HG03139 (cell line): Measurements from ENCODE around the gene WFDC1.

Experiments
- ATAC-seq: cut with Tn5 transposase; IDR thresholded peaks from one replicate; pipeline ENCODE4 v1.9.1; 2021; ENCODE audit not compliant: unreplicated experiment

WFDC1 gene

GRCh38 chr16:84271866-84272265 is 22.8 kb upstream of the WFDC1 start:
- no peak for ATAC-seq

GRCh38 chr16:84272740-84273320 is 21.8 kb upstream of the WFDC1 start:
- ATAC-seq, result no peak

GRCh38 chr16:84274515-84274914 is 20.2 kb upstream of the WFDC1 start:
- no peak for ATAC-seq

GRCh38 chr16:84275585-84276151 is 19.0 kb upstream of the WFDC1 start:
- ATAC-seq, result no peak

- no peak for ATAC-seq
Measured at GRCh38 chr16:84277244-84277823, 17.3 kb upstream of the WFDC1 start.

- ATAC-seq, result no peak
Measured at GRCh38 chr16:84278333-84278732, 16.3 kb upstream of the WFDC1 start.

GRCh38 chr16:84278968-84279367 is 15.7 kb upstream of the WFDC1 start:
- ATAC-seq, result no peak

GRCh38 chr16:84279881-84280280 is 14.8 kb upstream of the WFDC1 start:
- ATAC-seq, result no peak

- no peak for ATAC-seq
Measured at GRCh38 chr16:84281074-84281473, 13.6 kb upstream of the WFDC1 start.

GRCh38 chr16:84282533-84282932 is 12.1 kb upstream of the WFDC1 start:
- ATAC-seq, result no peak

- ATAC-seq, result no peak
Measured at GRCh38 chr16:84283314-84284153, 11.1 kb upstream of the WFDC1 start.

- no peak for ATAC-seq
Measured at GRCh38 chr16:84284154-84284722, 10.4 kb upstream of the WFDC1 start.

GRCh38 chr16:84286578-84287240 is 8.0 kb upstream of the WFDC1 start:
- ATAC-seq, result no peak

GRCh38 chr16:84288902-84289301 is 5.8 kb upstream of the WFDC1 start:
- ATAC-seq, result no peak

GRCh38 chr16:84291226-84291625 is 3.5 kb upstream of the WFDC1 start:
- no peak for ATAC-seq

GRCh38 chr16:84292011-84292410 is 2.7 kb upstream of the WFDC1 start:
- ATAC-seq, result no peak

GRCh38 chr16:84293406-84293805 is 1.3 kb upstream of the WFDC1 start:
- no peak for ATAC-seq

- no peak for ATAC-seq
Measured at GRCh38 chr16:84294117-84294516, 561 bp upstream of the WFDC1 start.

- no peak for ATAC-seq
Measured at GRCh38 chr16:84295203-84295860, 654 bp downstream of the WFDC1 start.

GRCh38 chr16:84298376-84298899 is 3.8 kb downstream of the WFDC1 start:
- no peak for ATAC-seq
